ENCODE measurements around the gene DAP3.

Gene DAP3

DNA sequence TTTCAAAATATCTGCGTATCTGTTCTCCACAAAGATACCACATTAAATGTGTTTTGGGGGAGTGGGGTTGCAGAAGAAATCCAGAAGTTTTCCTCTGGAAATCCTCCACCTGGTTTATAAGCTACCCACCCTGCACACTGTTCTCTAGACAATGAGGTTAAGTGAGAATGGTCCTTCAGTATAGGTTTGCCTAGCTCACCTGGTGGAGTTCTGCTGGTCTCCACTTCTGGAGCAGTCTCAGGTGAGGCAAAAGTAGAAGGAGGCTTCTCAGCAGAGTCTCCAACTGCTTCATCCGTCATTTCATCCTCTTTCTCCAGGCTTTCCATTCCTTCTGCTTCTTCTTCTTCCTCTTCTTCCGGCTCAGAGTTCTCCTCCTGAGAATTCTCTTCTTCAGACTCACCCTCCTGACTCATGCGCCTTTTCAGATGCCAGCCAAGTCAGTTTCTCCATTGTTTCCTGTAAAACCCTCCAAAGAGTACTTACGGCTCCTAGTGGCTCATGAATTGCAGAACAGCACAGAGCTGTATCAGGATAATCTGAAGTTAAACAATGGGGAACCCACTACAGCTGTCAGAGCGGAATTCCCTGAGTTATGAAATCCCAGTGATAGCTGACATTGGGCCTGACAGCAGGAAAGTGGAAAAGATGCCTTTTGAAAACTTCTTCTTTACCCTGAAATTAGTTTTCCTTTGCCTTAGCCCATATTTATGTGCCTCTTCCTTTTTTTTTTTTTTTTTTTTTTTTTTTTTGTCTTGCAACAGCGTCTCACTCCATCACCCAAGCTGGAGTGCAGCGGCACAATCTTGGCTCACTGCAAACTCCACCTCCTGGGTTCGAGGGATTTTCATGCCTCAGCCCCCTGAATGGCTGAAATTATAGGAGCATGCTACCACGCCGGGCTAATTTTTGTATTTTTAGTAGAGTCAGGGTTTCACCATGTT lies 40.4 kb upstream of the DAP3 start:
- Mint-ChIP-seq H3K4me3 (no peak overlapping the region), H3K27me3 (ENCODE audit: low read depth, poor library complexity) (peaks cover 9% of the 10 kb centered on the region), H3K36me3 (ENCODE audit: low read depth) (no peaks in the 10 kb centered on the region), H3K9me3 (peaks cover 14% of the 10 kb centered on the region), H3K4me1 (peaks cover 22% of the 10 kb centered on the region), H3K27ac (no peak overlapping the region)
- no peak for DNase-seq
- TF ChIP-seq, protein P1, sequence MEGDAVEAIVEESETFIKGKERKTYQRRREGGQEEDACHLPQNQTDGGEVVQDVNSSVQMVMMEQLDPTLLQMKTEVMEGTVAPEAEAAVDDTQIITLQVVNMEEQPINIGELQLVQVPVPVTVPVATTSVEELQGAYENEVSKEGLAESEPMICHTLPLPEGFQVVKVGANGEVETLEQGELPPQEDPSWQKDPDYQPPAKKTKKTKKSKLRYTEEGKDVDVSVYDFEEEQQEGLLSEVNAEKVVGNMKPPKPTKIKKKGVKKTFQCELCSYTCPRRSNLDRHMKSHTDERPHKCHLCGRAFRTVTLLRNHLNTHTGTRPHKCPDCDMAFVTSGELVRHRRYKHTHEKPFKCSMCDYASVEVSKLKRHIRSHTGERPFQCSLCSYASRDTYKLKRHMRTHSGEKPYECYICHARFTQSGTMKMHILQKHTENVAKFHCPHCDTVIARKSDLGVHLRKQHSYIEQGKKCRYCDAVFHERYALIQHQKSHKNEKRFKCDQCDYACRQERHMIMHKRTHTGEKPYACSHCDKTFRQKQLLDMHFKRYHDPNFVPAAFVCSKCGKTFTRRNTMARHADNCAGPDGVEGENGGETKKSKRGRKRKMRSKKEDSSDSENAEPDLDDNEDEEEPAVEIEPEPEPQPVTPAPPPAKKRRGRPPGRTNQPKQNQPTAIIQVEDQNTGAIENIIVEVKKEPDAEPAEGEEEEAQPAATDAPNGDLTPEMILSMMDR (IDR thresholded peaks at IDR 0.05): no peak

DNA sequence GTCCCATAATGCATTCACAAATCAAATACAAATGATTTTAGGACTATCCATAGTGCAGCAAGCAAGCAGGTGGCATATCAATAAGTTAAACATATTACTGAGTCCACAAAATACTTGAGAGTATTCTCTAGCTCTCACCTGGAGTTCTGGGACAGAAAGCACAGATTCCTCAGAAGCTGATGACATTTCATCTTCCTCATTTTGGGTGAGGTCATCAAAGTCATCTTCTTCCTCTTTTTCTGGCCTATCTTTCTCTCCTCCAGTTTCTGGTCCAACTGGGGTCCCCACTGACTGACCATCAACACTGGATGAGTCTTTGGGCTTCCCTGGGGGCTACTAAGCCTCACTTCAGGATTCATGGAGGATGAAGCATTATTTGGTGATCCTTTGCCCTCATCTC lies 39.2 kb upstream of the DAP3 start:
- H3K4me1 Mint-ChIP-seq: peaks cover 22% of the 10 kb centered on the region
- peaks cover 8% of the 10 kb centered on the region for H3K9me3 Mint-ChIP-seq
- H3K27me3 Mint-ChIP-seq (ENCODE audit: low read depth, poor library complexity): peaks cover 9% of the 10 kb centered on the region
- H3K4me3 Mint-ChIP-seq: no peak overlapping the region
- H3K36me3 Mint-ChIP-seq (ENCODE audit: low read depth): no peaks in the 10 kb centered on the region
- no peak overlapping the region for H3K27ac Mint-ChIP-seq
- no peak for DNase-seq
- TF ChIP-seq, protein P1 (IDR thresholded peaks at IDR 0.05): no peak

- TF ChIP-seq, protein P1 (IDR thresholded peaks at IDR 0.05): no peak
- no peak for DNase-seq
- Mint-ChIP-seq H3K4me1 (peaks cover 20% of the 10 kb centered on the region), H3K9me3 (peaks cover 8% of the 10 kb centered on the region), H3K4me3 (no peak overlapping the region), H3K36me3 (ENCODE audit: low read depth) (no peaks in the 10 kb centered on the region), H3K27me3 (ENCODE audit: low read depth, poor library complexity) (peaks cover 9% of the 10 kb centered on the region), H3K27ac (no peak overlapping the region)
These were observed 38.6 kb upstream of the DAP3 start for GRCh38 chr1:155650231-155650757.

DNA sequence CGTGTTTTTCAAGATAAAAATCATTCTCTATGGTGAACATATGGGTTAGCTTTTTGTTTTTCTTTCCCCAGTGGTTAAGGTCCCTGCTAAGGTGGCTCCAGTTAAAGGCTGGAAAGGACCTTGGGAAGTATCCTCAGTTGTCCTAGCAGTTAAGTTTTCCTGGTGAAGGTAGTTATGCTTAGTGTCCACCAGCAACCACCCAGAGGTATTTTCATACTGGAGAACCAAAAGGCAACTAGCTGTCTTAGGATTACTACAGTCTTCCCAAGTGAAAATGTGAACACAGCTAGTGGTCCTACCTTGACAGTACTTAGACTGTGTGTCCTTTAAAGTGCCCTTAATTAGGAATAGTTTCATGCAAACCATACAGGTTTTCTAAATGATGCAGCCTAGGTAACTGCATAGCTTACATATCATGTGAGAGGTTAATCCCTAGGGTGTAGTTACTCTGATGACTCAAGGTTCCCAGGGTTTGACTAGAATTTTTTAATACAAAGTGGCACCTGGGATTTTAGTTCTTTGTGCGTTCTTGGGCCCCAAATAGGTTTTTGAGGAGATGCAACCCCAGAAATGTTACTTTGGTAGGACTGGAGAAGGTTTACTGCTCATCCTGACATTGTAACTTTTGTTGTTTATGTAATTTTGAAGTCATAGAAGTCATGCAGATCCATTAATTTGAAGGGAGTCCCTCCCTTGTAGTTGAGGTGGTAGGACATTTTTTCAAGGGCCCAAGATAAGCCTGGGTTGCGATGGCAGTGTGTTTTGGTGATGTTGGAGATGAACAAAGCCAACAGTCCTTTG lies 36.8 kb upstream of the DAP3 start:
- TF ChIP-seq, protein P1 (IDR thresholded peaks at IDR 0.05): no peak
- H3K4me3 Mint-ChIP-seq: no peak overlapping the region
- peaks cover 8% of the 10 kb centered on the region for H3K4me1 Mint-ChIP-seq
- DNase-seq: no peak
- peaks cover 8% of the 10 kb centered on the region for H3K9me3 Mint-ChIP-seq
- H3K27me3 Mint-ChIP-seq (ENCODE audit: low read depth, poor library complexity): peaks cover 13% of the 10 kb centered on the region
- no peak overlapping the region for H3K27ac Mint-ChIP-seq
- H3K36me3 Mint-ChIP-seq (ENCODE audit: low read depth): no peaks in the 10 kb centered on the region

DNA sequence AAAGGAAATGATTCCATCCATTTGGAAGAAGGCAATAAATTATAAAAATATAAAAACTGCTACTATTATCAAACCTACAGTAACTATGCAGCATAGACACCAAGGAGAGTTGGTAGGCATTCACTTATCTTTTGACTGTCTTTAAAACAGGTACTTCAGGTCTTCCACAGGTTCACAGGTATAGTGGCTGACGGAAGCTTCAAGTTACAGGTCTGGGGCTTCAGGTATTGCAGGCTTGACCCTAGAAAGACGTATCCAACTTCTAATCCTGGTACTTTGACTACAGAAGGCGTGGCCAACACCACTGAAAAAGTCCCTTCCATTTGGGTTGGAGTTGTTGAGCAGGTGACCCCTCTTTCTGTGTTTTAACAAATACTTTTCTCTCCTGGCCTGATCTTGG lies 35.9 kb upstream of the DAP3 start:
- H3K27me3 Mint-ChIP-seq (ENCODE audit: low read depth, poor library complexity): peaks cover 9% of the 10 kb centered on the region
- H3K9me3 Mint-ChIP-seq: peaks cover 8% of the 10 kb centered on the region
- no peak for DNase-seq
- peaks cover 4% of the 10 kb centered on the region for H3K36me3 Mint-ChIP-seq (ENCODE audit: low read depth)
- no peak overlapping the region for H3K27ac Mint-ChIP-seq
- TF ChIP-seq, protein P1 (IDR thresholded peaks at IDR 0.05): no peak
- H3K4me1 Mint-ChIP-seq: peaks cover 13% of the 10 kb centered on the region
- no peak overlapping the region for H3K4me3 Mint-ChIP-seq

Measured in nephron progenitor cell (in vitro differentiated cells).